AG09319 (cell line): ENCODE results near the gene WIPF2.
A peak's percentile ranks its signal among the peaks of the same experiment; 100 is the strongest.

Experiments used
- DNase-seq: peaks from one replicate; pipeline ENCODE4 v3.0.0-alpha.2; 2010; ENCODE audit warnings: low read depth; ENCODE audit errors: extremely low read depth
- CTCF ChIP-seq: IDR thresholded peaks from 2 replicates; pipeline ENCODE4 v1.5.1; 2011; ENCODE audit warnings: low read depth, mild to moderate bottlenecking, inconsistent platforms, low read length, moderate library complexity

WIPF2 gene

GRCh38 chr17:40281663-40282062 lies 62.6 kb downstream of the WIPF2 start:
- DNase-seq, result no peak
- TF ChIP-seq CTCF, result no peak

GRCh38 chr17:40283662-40284061 lies 64.6 kb downstream of the WIPF2 start:
- DNase-seq, result peak; percentile 50

GRCh38 chr17:40284085-40284713 lies 65.1 kb downstream of the WIPF2 start:
- peak; percentile 21; the same call in 1 of the 2 replicates for TF ChIP-seq CTCF
- peak; percentile 49 for DNase-seq

More at GRCh38 chr17:40283662-40284061, 64.6 kb downstream of the WIPF2 start:
- TF ChIP-seq CTCF, result no peak

- DNase-seq, result no peak
- no peak for TF ChIP-seq CTCF
Measured at GRCh38 chr17:40286473-40286872, 67.4 kb downstream of the WIPF2 start.

- DNase-seq, result no peak
- no peak for TF ChIP-seq CTCF
Measured at GRCh38 chr17:40287159-40287493, 68.0 kb downstream of the WIPF2 start.

GRCh38 chr17:40287494-40288369 lies 68.6 kb downstream of the WIPF2 start, which contains the start of gene CDC6:
TSS of gene CDC6 (plus strand) at chr17:40287879. CDS start at chr17:40289421, 1,542 bp downstream.
- DNase-seq, result peak; percentile 96
- no peak for TF ChIP-seq CTCF
